GM19099 (cell line): Measurements from ENCODE around the gene YJEFN3.

Source experiments
- POLR2A ChIP-seq: IDR thresholded peaks from 3 replicates; pipeline ENCODE4 v1.6.1; 2011; ENCODE audit warnings: low read depth; ENCODE audit not compliant: insufficient read length; ENCODE audit errors: extremely low read depth

The YJEFN3 gene

GRCh38 chr19:19550972-19551852 lies 22.5 kb downstream of the YJEFN3 start:
- TF ChIP-seq POLR2A: no peak

GRCh38 chr19:19551853-19552192 lies 23.1 kb downstream of the YJEFN3 start:
- TF ChIP-seq POLR2A: no peak

- no peak for TF ChIP-seq POLR2A
These were observed 24.1 kb downstream of the YJEFN3 start for GRCh38 chr19:19552798-19553197.

- no peak for TF ChIP-seq POLR2A
These were observed 25.0 kb downstream of the YJEFN3 start for GRCh38 chr19:19553670-19554069.

GRCh38 chr19:19554074-19555023 lies 25.6 kb downstream of the YJEFN3 start:
- no peak for TF ChIP-seq POLR2A

- no peak for TF ChIP-seq POLR2A
These were observed 29.3 kb downstream of the YJEFN3 start for GRCh38 chr19:19558055-19558454.

- TF ChIP-seq POLR2A: no peak
These were observed 29.9 kb downstream of the YJEFN3 start for GRCh38 chr19:19558636-19559035.

GRCh38 chr19:19559931-19560330 lies 31.2 kb downstream of the YJEFN3 start:
- TF ChIP-seq POLR2A: no peak

- no peak for TF ChIP-seq POLR2A
These were observed 33.4 kb downstream of the YJEFN3 start for GRCh38 chr19:19561946-19562664.

GRCh38 chr19:19562665-19563347 lies 34.1 kb downstream of the YJEFN3 start:
- TF ChIP-seq POLR2A: no peak

- no peak for TF ChIP-seq POLR2A
These were observed 34.7 kb downstream of the YJEFN3 start for GRCh38 chr19:19563348-19563848.

- TF ChIP-seq POLR2A: no peak
These were observed 37.6 kb downstream of the YJEFN3 start for GRCh38 chr19:19566306-19566705.

- TF ChIP-seq POLR2A: no peak
These were observed 38.7 kb downstream of the YJEFN3 start for GRCh38 chr19:19567391-19567790.
